GM21528 (cell line): ENCODE data around the gene C15orf62.

Experiments
- ATAC-seq: cut with Tn5 transposase; IDR thresholded peaks from one replicate; pipeline ENCODE4 v1.9.1; 2021; ENCODE audit warnings: mild to moderate bottlenecking, moderate library complexity; ENCODE audit not compliant: unreplicated experiment, low FRiP score

C15orf62 gene

GRCh38 chr15:40775740-40776536 is 6.2 kb downstream of the C15orf62 start:
- no peak for ATAC-seq

GRCh38 chr15:40776537-40777141 is 6.9 kb downstream of the C15orf62 start:
- no peak for ATAC-seq

GRCh38 chr15:40782609-40783227 is 12.9 kb downstream of the C15orf62 start:
- peak; percentile 64 for ATAC-seq

- no peak for ATAC-seq
Measured at GRCh38 chr15:40785164-40785563, 15.4 kb downstream of the C15orf62 start.

- ATAC-seq = no peak
Measured at GRCh38 chr15:40785814-40786213, 16.0 kb downstream of the C15orf62 start.

- no peak for ATAC-seq
Measured at GRCh38 chr15:40787344-40787841, 17.6 kb downstream of the C15orf62 start.

GRCh38 chr15:40787991-40788390 is 18.2 kb downstream of the C15orf62 start:
- ATAC-seq = no peak

- ATAC-seq = no peak
Measured at GRCh38 chr15:40789119-40789518, 19.3 kb downstream of the C15orf62 start.

GRCh38 chr15:40789999-40790398 is 20.2 kb downstream of the C15orf62 start:
- ATAC-seq = no peak

GRCh38 chr15:40790718-40791117 is 20.9 kb downstream of the C15orf62 start:
- no peak for ATAC-seq

- ATAC-seq = no peak
Measured at GRCh38 chr15:40792394-40792793, 22.6 kb downstream of the C15orf62 start.

GRCh38 chr15:40793216-40793989 is 23.6 kb downstream of the C15orf62 start:
- no peak for ATAC-seq

GRCh38 chr15:40796041-40796440 is 26.3 kb downstream of the C15orf62 start:
- no peak for ATAC-seq

GRCh38 chr15:40796512-40796911 is 26.7 kb downstream of the C15orf62 start:
- ATAC-seq = no peak

GRCh38 chr15:40799523-40799922 is 29.7 kb downstream of the C15orf62 start:
- no peak for ATAC-seq

- no peak for ATAC-seq
Measured at GRCh38 chr15:40803076-40803475, 33.3 kb downstream of the C15orf62 start.

- no peak for ATAC-seq
Measured at GRCh38 chr15:40803688-40804087, 33.9 kb downstream of the C15orf62 start.

- no peak for ATAC-seq
Measured at GRCh38 chr15:40806672-40807027, 36.9 kb downstream of the C15orf62 start.

GRCh38 chr15:40807028-40807887 is 37.5 kb downstream of the C15orf62 start, which contains the start of the genes DNAJC17 and ZFYVE19:
Gene DNAJC17 (minus strand): TSS chr15:40807473. CDS start chr15:40807446, 27 bp downstream.
Gene ZFYVE19 (plus strand): TSS chr15:40807089. CDS start chr15:40807590, 501 bp downstream.
- peak; percentile 94 for ATAC-seq
